Smooth muscle cell (in vitro differentiated cells): ENCODE measurements around the gene LENEP. TPM values are rescaled to one million over a fixed set of nuclear protein-coding genes. Genes with fewer than 3 reads are reported as not detected.
A peak's percentile ranks its signal among the peaks of the same experiment; 100 is the strongest.

Experiments
- DNase-seq: peaks from one replicate; lab custom pipeline; 2025; ENCODE audit not compliant: unreplicated experiment; lab: John Stamatoyannopoulos, UW
- H2AFZ ChIP-seq: fragments of 200-600 bp; sonication (generic); 2 replicates; pipeline ENCODE4 v1.6.0; 2016; ENCODE audit warnings: antibody characterized with exemption, low read depth, mild to moderate bottlenecking
- H3F3A ChIP-seq: fragments of 200-600 bp; sonication (generic); 2 replicates; pipeline ENCODE4 v1.6.0; 2017; ENCODE audit warnings: antibody characterized with exemption, low read depth
- H3K27ac ChIP-seq: fragments of 200-600 bp; sonication (generic); 2 replicates; pipeline ENCODE4 v1.5.1; 2016; ENCODE audit warnings: low read depth, mild to moderate bottlenecking
- H3K27me3 ChIP-seq: fragments of 200-600 bp; sonication (generic); 2 replicates; pipeline ENCODE4 v1.6.1; 2016; ENCODE audit warnings: low read depth, mild to moderate bottlenecking
- H3K36me3 ChIP-seq: fragments of 200-600 bp; sonication (generic); 2 replicates; pipeline ENCODE4 v1.5.1; 2016; ENCODE audit warnings: low read depth
- H3K4me1 ChIP-seq: fragments of 200-600 bp; sonication (generic); 2 replicates; pipeline ENCODE4 v1.5.1; 2016; ENCODE audit warnings: low read depth
- H3K4me2 ChIP-seq: fragments of 200-600 bp; sonication (generic); 2 replicates; pipeline ENCODE4 v1.6.0; 2016; ENCODE audit warnings: mild to moderate bottlenecking
- H3K4me3 ChIP-seq: fragments of 200-600 bp; sonication (generic); 2 replicates; pipeline ENCODE4 v1.5.1; 2016; ENCODE audit warnings: mild to moderate bottlenecking
- H3K79me2 ChIP-seq: fragments of 200-600 bp; sonication (generic); 2 replicates; pipeline ENCODE4 v1.6.0; 2016; ENCODE audit warnings: low read depth, mild to moderate bottlenecking
- H3K9ac ChIP-seq: fragments of 200-600 bp; sonication (generic); 2 replicates; pipeline ENCODE4 v1.6.0; 2016; ENCODE audit warnings: low read depth
- H3K9me3 ChIP-seq: fragments of 200-600 bp; sonication (generic); replicated peaks from 2 replicates; pipeline ENCODE4 v1.5.1; 2016; ENCODE audit warnings: low read depth
- H4K20me1 ChIP-seq: fragments of 200-600 bp; sonication (generic); 2 replicates; pipeline ENCODE4 v1.6.0; 2016; ENCODE audit warnings: low read depth
- WGBS: methylation state at CpG from one replicate; pipeline ENCODE4 v1.1.7; 2016; ENCODE audit warnings: low lambda C conversion rate; 5-methylcytosine and 5-hydroxymethylcytosine counted together
- polyA plus RNA-seq: library from polyadenylated mRNA; unstranded; fragments of >200 nt; fragmentation: Nextera tagmentation; extraction: Ambion mirVana; gene quantifications from 2 replicates; pipeline ENCODE4 v1.2.1, GENCODE V29; 2016
- total RNA-seq: library from RNA; depleted of rRNA; stranded (reverse); fragments of >200 nt; gene quantifications from 2 replicates; pipeline ENCODE4 v1.2.3, GENCODE V29; 2014
- TF ChIP-seq, protein P1 (sequence below): fragments of 200-600 bp; sonication (generic); IDR thresholded peaks from 2 replicates; pipeline ENCODE4 v1.5.1; 2017; ENCODE audit warnings: borderline replicate concordance, mild to moderate bottlenecking, antibody characterized with exemption; ENCODE audit not compliant: insufficient read depth, poor library complexity, severe bottlenecking

Gene LENEP
- total and polyA plus RNA-seq, 2 experiments from 2014 or later, result not detected

DNA sequence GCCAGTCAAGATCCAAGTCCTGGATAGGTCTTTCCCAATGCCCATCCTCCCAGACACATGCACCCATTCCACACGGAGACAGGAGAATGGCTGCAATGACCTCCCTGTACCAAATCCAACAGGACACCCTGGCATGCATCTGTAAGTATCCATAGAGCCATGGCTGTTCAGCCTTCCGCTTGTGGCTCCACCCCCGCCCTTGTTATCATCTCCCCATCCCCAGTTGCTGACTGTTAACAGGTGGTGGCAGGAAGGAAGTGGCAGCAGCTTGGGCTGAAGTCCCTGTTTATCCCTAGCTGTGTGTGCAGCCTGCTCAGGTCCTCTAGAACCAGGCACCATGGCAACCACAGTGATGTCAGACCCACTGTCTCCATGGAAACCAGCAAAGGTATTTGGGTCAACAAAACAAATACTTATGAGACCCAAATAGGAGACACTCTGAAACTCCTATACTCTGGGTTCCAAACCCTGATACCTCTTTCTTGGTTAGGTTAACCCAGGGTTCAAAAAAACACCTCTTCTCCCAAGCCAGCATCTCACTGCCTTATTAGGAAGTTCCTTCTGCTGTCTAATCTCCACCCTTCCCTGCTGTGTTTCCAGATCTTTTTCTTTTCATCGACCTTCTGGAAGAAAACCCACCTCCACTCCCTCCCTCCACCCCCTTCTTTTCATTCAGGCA is 38.2 kb upstream of the LENEP start:
- peak overlapping the region; percentile 91 for H3K27ac ChIP-seq
- 39% methylated on average over 4 of the region's 4 CpGs for WGBS

DNA sequence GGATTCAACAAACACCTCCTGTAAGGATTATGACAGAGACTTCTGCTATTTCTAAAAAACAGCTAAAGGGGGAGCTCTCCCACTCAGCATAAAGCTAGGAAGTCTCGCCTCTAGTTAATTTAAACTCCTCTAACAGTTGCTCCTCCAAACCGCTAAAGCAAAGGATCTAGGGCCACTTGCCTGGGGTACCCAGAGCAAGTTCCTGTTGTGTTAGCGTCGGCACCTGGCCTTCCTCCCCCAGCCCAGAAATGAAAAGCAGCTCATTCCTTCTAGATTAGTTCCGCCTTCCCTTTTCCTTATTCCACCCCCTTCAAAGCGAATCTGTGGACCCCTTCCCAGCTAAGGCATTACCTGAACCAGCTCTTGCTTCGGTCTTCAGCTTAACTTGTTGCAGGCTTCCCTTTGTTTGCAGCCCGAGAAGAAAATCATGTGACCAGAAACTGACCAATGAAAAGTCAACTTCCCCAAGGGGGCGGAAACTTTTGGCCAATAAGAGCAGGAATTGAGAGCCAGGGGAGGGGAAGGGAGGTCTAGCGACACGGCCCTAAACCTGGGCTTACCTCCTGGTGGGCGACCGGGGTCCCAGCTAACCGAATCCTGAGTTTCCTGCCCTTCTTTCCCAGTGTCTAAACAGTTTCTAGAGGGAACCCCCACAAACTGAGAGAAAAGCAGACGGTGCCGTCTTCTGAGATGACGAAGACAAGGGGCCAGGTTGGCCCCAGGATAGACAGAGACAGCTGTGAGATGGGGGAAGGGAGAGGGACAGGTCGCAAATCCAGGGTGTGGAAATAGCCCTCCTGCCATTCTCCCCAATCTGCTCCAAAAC is 37.5 kb upstream of the LENEP start, which contains the start of gene PBXIP1:
PBXIP1 (minus strand) TSS at position 382 of the 826 bp plus-strand sequence. CDS start 2,378 bp downstream, outside the sequence.
- Histone ChIP-seq H3K79me2 (peaks cover 24% of the 10 kb centered on the region), H2AFZ (no peak within 1 kb of the TSS), H3K4me1 (peaks cover 23% of the 10 kb centered on the region), H3K4me2 (peak within 1 kb of the TSS; percentile 89), H3K9ac (peak within 1 kb of the TSS; percentile 81), H3F3A (no peaks in the 10 kb centered on the region), H3K9me3 (no peaks in the 10 kb centered on the region), H3K4me3 (peak within 1 kb of the TSS; percentile 55), H3K36me3 (no peaks in the 10 kb centered on the region), H3K27me3 (no peaks in the 10 kb centered on the region), H4K20me1 (peaks cover 25% of the 10 kb centered on the region), H3K27ac (peak within 1 kb of the TSS; percentile 91)
- TF ChIP-seq, protein P1, sequence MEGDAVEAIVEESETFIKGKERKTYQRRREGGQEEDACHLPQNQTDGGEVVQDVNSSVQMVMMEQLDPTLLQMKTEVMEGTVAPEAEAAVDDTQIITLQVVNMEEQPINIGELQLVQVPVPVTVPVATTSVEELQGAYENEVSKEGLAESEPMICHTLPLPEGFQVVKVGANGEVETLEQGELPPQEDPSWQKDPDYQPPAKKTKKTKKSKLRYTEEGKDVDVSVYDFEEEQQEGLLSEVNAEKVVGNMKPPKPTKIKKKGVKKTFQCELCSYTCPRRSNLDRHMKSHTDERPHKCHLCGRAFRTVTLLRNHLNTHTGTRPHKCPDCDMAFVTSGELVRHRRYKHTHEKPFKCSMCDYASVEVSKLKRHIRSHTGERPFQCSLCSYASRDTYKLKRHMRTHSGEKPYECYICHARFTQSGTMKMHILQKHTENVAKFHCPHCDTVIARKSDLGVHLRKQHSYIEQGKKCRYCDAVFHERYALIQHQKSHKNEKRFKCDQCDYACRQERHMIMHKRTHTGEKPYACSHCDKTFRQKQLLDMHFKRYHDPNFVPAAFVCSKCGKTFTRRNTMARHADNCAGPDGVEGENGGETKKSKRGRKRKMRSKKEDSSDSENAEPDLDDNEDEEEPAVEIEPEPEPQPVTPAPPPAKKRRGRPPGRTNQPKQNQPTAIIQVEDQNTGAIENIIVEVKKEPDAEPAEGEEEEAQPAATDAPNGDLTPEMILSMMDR, result peak; percentile 25
- under 1% methylated on average over 18 of the region's 18 CpGs for WGBS
- peak; percentile 23 for DNase-seq

More for the DNA sequence above, 38.2 kb upstream of the LENEP start:
- no peak for DNase-seq
- no peaks in the 10 kb centered on the region for H3K9me3 ChIP-seq
- peak overlapping the region; percentile 55 for H3K4me3 ChIP-seq
- TF ChIP-seq, protein P1, result no peak
- H2AFZ ChIP-seq, result no peak overlapping the region
- peaks cover 27% of the 10 kb centered on the region for H4K20me1 ChIP-seq
- peak overlapping the region; percentile 81 for H3K9ac ChIP-seq
- H3K4me1 ChIP-seq, result peaks cover 18% of the 10 kb centered on the region
- no peaks in the 10 kb centered on the region for H3K27me3 ChIP-seq
- no peaks in the 10 kb centered on the region for H3K36me3 ChIP-seq
- peak overlapping the region; percentile 89 for H3K4me2 ChIP-seq
- H3F3A ChIP-seq, result no peaks in the 10 kb centered on the region
- peaks cover 17% of the 10 kb centered on the region for H3K79me2 ChIP-seq

DNA sequence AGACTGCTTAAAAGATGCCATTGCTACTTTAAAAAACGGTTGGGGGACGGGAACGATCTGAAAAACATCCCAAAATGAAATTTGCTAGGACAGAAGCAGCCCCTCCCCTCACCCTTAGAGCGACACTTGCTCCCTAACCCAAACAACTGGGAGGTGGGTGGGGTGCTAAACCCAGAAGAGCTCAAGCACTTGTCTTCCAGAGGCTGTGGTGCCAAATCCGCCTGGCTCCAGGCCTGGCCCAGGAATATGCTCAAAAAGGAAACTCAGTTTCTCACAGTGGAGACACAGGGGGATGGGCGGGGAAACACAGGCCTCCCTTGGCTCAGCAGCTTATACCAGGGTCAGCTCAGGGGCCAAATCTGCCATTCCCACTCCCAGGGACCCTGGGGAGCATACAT is 36.8 kb upstream of the LENEP start:
- Histone ChIP-seq H3K36me3 (no peaks in the 10 kb centered on the region), H3K9ac (peak overlapping the region; percentile 81), H2AFZ (no peak overlapping the region), H3K79me2 (peaks cover 25% of the 10 kb centered on the region), H3K4me2 (peak overlapping the region; percentile 89), H3K27me3 (no peaks in the 10 kb centered on the region), H3K27ac (peak overlapping the region; percentile 91), H3K9me3 (no peaks in the 10 kb centered on the region), H3K4me1 (peaks cover 26% of the 10 kb centered on the region), H3K4me3 (peak overlapping the region; percentile 55), H4K20me1 (peaks cover 19% of the 10 kb centered on the region), H3F3A (no peaks in the 10 kb centered on the region)
- WGBS, result 16% methylated on average over 6 of the region's 6 CpGs
- TF ChIP-seq, protein P1, result no peak
- DNase-seq, result no peak
